Measurements from ENCODE around the gene OGFOD3.
"Not testable (repeated sequence)": the region's sequence is repeated elsewhere in the genome, so short reads cannot be mapped to it uniquely, and the experiment has no call there.

Gene OGFOD3

GRCh38 chr17:82350182-82351030 lies 68.0 kb downstream of the OGFOD3 start:
- H3K36me3 ChIP-seq (ENCODE audit: control insufficient read depth, insufficient read depth, low read length, severe bottlenecking) = no peaks in the 10 kb centered on the region
- H3K27me3 ChIP-seq (replicated peaks; ENCODE audit: control insufficient read depth, insufficient read depth, low read length) = peaks cover 2% of the 10 kb centered on the region
- DNase-seq (ENCODE audit: low read depth) = no peak

GRCh38 chr17:82349287-82349701 lies 69.1 kb downstream of the OGFOD3 start:
- peak overlapping the region; percentile 29 for H3K9ac ChIP-seq (ENCODE audit: low read length)

More at GRCh38 chr17:82350182-82351030, 68.0 kb downstream of the OGFOD3 start:
- H3K9ac ChIP-seq (ENCODE audit: low read length) = no peak overlapping the region
- no peak overlapping the region for H3K4me3 ChIP-seq (ENCODE audit: low read length)
- H3K4me1 ChIP-seq (ENCODE audit: control insufficient read depth, insufficient read depth, low read length) = peaks cover 11% of the 10 kb centered on the region
- no peaks in the 10 kb centered on the region for H3K9me3 ChIP-seq (ENCODE audit: control insufficient read depth, low read length)

GRCh38 chr17:82348866-82349265 lies 69.5 kb downstream of the OGFOD3 start:
- no peak overlapping the region for H3K9ac ChIP-seq (ENCODE audit: low read length)
- no peak for DNase-seq (ENCODE audit: low read depth)
- H3K4me3 ChIP-seq (ENCODE audit: low read length) = no peak overlapping the region

More at GRCh38 chr17:82349287-82349701, 69.1 kb downstream of the OGFOD3 start:
- H3K4me3 ChIP-seq (ENCODE audit: low read length) = peak overlapping the region; percentile 39
- H3K4me1 ChIP-seq (ENCODE audit: control insufficient read depth, insufficient read depth, low read length) = peaks cover 11% of the 10 kb centered on the region
- H3K9me3 ChIP-seq (ENCODE audit: control insufficient read depth, low read length) = no peaks in the 10 kb centered on the region
- no peaks in the 10 kb centered on the region for H3K36me3 ChIP-seq (ENCODE audit: control insufficient read depth, insufficient read depth, low read length, severe bottlenecking)
- peaks cover 2% of the 10 kb centered on the region for H3K27me3 ChIP-seq (replicated peaks; ENCODE audit: control insufficient read depth, insufficient read depth, low read length)
- peak; percentile 75 for DNase-seq (ENCODE audit: low read depth)

GRCh38 chr17:82348434-82348833 lies 70.0 kb downstream of the OGFOD3 start:
- Histone ChIP-seq H3K4me3 (ENCODE audit: low read length) (no peak overlapping the region), H3K27me3 (replicated peaks; ENCODE audit: control insufficient read depth, insufficient read depth, low read length) (peaks cover 2% of the 10 kb centered on the region), H3K36me3 (ENCODE audit: control insufficient read depth, insufficient read depth, low read length, severe bottlenecking) (no peaks in the 10 kb centered on the region), H3K9me3 (ENCODE audit: control insufficient read depth, low read length) (no peaks in the 10 kb centered on the region), H3K9ac (ENCODE audit: low read length) (no peak overlapping the region), H3K4me1 (ENCODE audit: control insufficient read depth, insufficient read depth, low read length) (peaks cover 11% of the 10 kb centered on the region)
- no peak for DNase-seq (ENCODE audit: low read depth)

More at GRCh38 chr17:82348866-82349265, 69.5 kb downstream of the OGFOD3 start:
- no peaks in the 10 kb centered on the region for H3K9me3 ChIP-seq (ENCODE audit: control insufficient read depth, low read length)
- peaks cover 2% of the 10 kb centered on the region for H3K27me3 ChIP-seq (replicated peaks; ENCODE audit: control insufficient read depth, insufficient read depth, low read length)
- H3K4me1 ChIP-seq (ENCODE audit: control insufficient read depth, insufficient read depth, low read length) = peaks cover 11% of the 10 kb centered on the region
- no peaks in the 10 kb centered on the region for H3K36me3 ChIP-seq (ENCODE audit: control insufficient read depth, insufficient read depth, low read length, severe bottlenecking)

GRCh38 chr17:82347994-82348393 lies 70.4 kb downstream of the OGFOD3 start:
- H3K36me3 ChIP-seq (ENCODE audit: control insufficient read depth, insufficient read depth, low read length, severe bottlenecking); H3K9me3 ChIP-seq (ENCODE audit: control insufficient read depth, low read length); H3K4me3 ChIP-seq (ENCODE audit: low read length); H3K27me3 ChIP-seq (replicated peaks; ENCODE audit: control insufficient read depth, insufficient read depth, low read length); H3K9ac ChIP-seq (ENCODE audit: low read length); DNase-seq (ENCODE audit: low read depth): not testable (repeated sequence)
- peaks cover 11% of the 10 kb centered on the region for H3K4me1 ChIP-seq (ENCODE audit: control insufficient read depth, insufficient read depth, low read length)

GRCh38 chr17:82346342-82347300 lies 71.8 kb downstream of the OGFOD3 start:
- DNase-seq (ENCODE audit: low read depth) = no peak
- H3K27me3 ChIP-seq (replicated peaks; ENCODE audit: control insufficient read depth, insufficient read depth, low read length) = peaks cover 13% of the 10 kb centered on the region
- H3K36me3 ChIP-seq (ENCODE audit: control insufficient read depth, insufficient read depth, low read length, severe bottlenecking) = no peaks in the 10 kb centered on the region
- peaks cover 11% of the 10 kb centered on the region for H3K4me1 ChIP-seq (ENCODE audit: control insufficient read depth, insufficient read depth, low read length)
- H3K4me3 ChIP-seq (ENCODE audit: low read length) = no peak overlapping the region
- no peak overlapping the region for H3K9ac ChIP-seq (ENCODE audit: low read length)
- H3K9me3 ChIP-seq (ENCODE audit: control insufficient read depth, low read length) = peaks cover 7% of the 10 kb centered on the region

- Histone ChIP-seq H3K9me3 (ENCODE audit: control insufficient read depth, low read length) (peaks cover 13% of the 10 kb centered on the region), H3K36me3 (ENCODE audit: control insufficient read depth, insufficient read depth, low read length, severe bottlenecking) (no peaks in the 10 kb centered on the region), H3K27me3 (replicated peaks; ENCODE audit: control insufficient read depth, insufficient read depth, low read length) (peaks cover 10% of the 10 kb centered on the region), H3K4me3 (ENCODE audit: low read length) (no peak overlapping the region), H3K4me1 (ENCODE audit: control insufficient read depth, insufficient read depth, low read length) (peaks cover 11% of the 10 kb centered on the region), H3K9ac (ENCODE audit: low read length) (no peak overlapping the region)
- no peak for DNase-seq (ENCODE audit: low read depth)
Measured at GRCh38 chr17:82345151-82345976, 73.0 kb downstream of the OGFOD3 start.

- Histone ChIP-seq H3K4me1 (ENCODE audit: control insufficient read depth, insufficient read depth, low read length) (peaks cover 8% of the 10 kb centered on the region), H3K9ac (ENCODE audit: low read length) (no peak overlapping the region)
Measured at GRCh38 chr17:82344175-82344907, 74.0 kb downstream of the OGFOD3 start.

GRCh38 chr17:82343560-82343959 lies 74.8 kb downstream of the OGFOD3 start:
- H3K36me3 ChIP-seq (ENCODE audit: control insufficient read depth, insufficient read depth, low read length, severe bottlenecking) = no peaks in the 10 kb centered on the region
- H3K9me3 ChIP-seq (ENCODE audit: control insufficient read depth, low read length) = peaks cover 13% of the 10 kb centered on the region
- H3K4me3 ChIP-seq (ENCODE audit: low read length) = no peak overlapping the region
- H3K27me3 ChIP-seq (replicated peaks; ENCODE audit: control insufficient read depth, insufficient read depth, low read length) = peaks cover 10% of the 10 kb centered on the region
- H3K9ac ChIP-seq (ENCODE audit: low read length) = no peak overlapping the region
- no peak for DNase-seq (ENCODE audit: low read depth)
- H3K4me1 ChIP-seq (ENCODE audit: control insufficient read depth, insufficient read depth, low read length) = peaks cover 10% of the 10 kb centered on the region

More at GRCh38 chr17:82344175-82344907, 74.0 kb downstream of the OGFOD3 start:
- no peak for DNase-seq (ENCODE audit: low read depth)
- H3K27me3 ChIP-seq (replicated peaks; ENCODE audit: control insufficient read depth, insufficient read depth, low read length) = peaks cover 10% of the 10 kb centered on the region
- no peak overlapping the region for H3K4me3 ChIP-seq (ENCODE audit: low read length)
- H3K36me3 ChIP-seq (ENCODE audit: control insufficient read depth, insufficient read depth, low read length, severe bottlenecking) = no peaks in the 10 kb centered on the region
- H3K9me3 ChIP-seq (ENCODE audit: control insufficient read depth, low read length) = peaks cover 13% of the 10 kb centered on the region
